ENCODE results near the gene PDCD2L.
"Not testable (repeated sequence)": the region's sequence is repeated elsewhere in the genome, so short reads cannot be mapped to it uniquely, and the experiment has no call there.

PDCD2L gene

GRCh38 chr19:34393031-34393430, 11.2 kb upstream of the PDCD2L start:
- no peak overlapping the region for H3K4me3 ChIP-seq (ENCODE audit: insufficient read depth, low read depth, low read length)
- WGBS, 2 experiments = 96 to 97% methylated on average over 11 of the region's 11 CpGs
- no peaks in the 10 kb centered on the region for H3K4me1 ChIP-seq (ENCODE audit: control insufficient read depth, insufficient read depth, low read length)
- H3K27ac ChIP-seq (ENCODE audit: insufficient read depth, low read depth, low read length, poor library complexity, severe bottlenecking) = no peak overlapping the region
- no peaks in the 10 kb centered on the region for H3K27me3 ChIP-seq (ENCODE audit: control insufficient read depth, insufficient read depth, low read length, poor library complexity, severe bottlenecking)
- peaks cover 42% of the 10 kb centered on the region for H3K36me3 ChIP-seq (ENCODE audit: control insufficient read depth, insufficient read depth, low read length)
- no peaks in the 10 kb centered on the region for H3K9me3 ChIP-seq (ENCODE audit: control insufficient read depth, low read length)

- peaks cover 42% of the 10 kb centered on the region for H3K36me3 ChIP-seq (ENCODE audit: control insufficient read depth, insufficient read depth, low read length)
- H3K4me3 ChIP-seq (ENCODE audit: insufficient read depth, low read depth, low read length) = no peak overlapping the region
- H3K4me1 ChIP-seq (ENCODE audit: control insufficient read depth, insufficient read depth, low read length) = no peaks in the 10 kb centered on the region
- H3K9me3 ChIP-seq (ENCODE audit: control insufficient read depth, low read length) = no peaks in the 10 kb centered on the region
- 95 to 96% methylated on average over 14 of the region's 14 CpGs for WGBS, 2 experiments
- H3K27ac ChIP-seq (ENCODE audit: insufficient read depth, low read depth, low read length, poor library complexity, severe bottlenecking) = no peak overlapping the region
- no peaks in the 10 kb centered on the region for H3K27me3 ChIP-seq (ENCODE audit: control insufficient read depth, insufficient read depth, low read length, poor library complexity, severe bottlenecking)
These were observed 10.6 kb upstream of the PDCD2L start for GRCh38 chr19:34393629-34394028.

GRCh38 chr19:34397853-34398252, 6.3 kb upstream of the PDCD2L start:
- WGBS, 2 experiments = 100% methylated on average over 1 of the region's 1 CpG; no CpG with 5 or more reads in 1 of the 2 experiments
- H3K4me1 ChIP-seq (ENCODE audit: control insufficient read depth, insufficient read depth, low read length) = no peaks in the 10 kb centered on the region
- no peak overlapping the region for H3K27ac ChIP-seq (ENCODE audit: insufficient read depth, low read depth, low read length, poor library complexity, severe bottlenecking)
- H3K36me3 ChIP-seq (ENCODE audit: control insufficient read depth, insufficient read depth, low read length) = peaks cover 23% of the 10 kb centered on the region
- H3K9me3 ChIP-seq (ENCODE audit: control insufficient read depth, low read length) = no peaks in the 10 kb centered on the region
- H3K27me3 ChIP-seq (ENCODE audit: control insufficient read depth, insufficient read depth, low read length, poor library complexity, severe bottlenecking) = no peaks in the 10 kb centered on the region
- no peak overlapping the region for H3K4me3 ChIP-seq (ENCODE audit: insufficient read depth, low read depth, low read length)

GRCh38 chr19:34399886-34400285, 4.3 kb upstream of the PDCD2L start:
- Histone ChIP-seq H3K9me3 (ENCODE audit: control insufficient read depth, low read length) (no peaks in the 10 kb centered on the region), H3K27ac (ENCODE audit: insufficient read depth, low read depth, low read length, poor library complexity, severe bottlenecking) (no peak overlapping the region), H3K27me3 (ENCODE audit: control insufficient read depth, insufficient read depth, low read length, poor library complexity, severe bottlenecking) (no peaks in the 10 kb centered on the region), H3K36me3 (ENCODE audit: control insufficient read depth, insufficient read depth, low read length) (peaks cover 15% of the 10 kb centered on the region), H3K4me3 (ENCODE audit: insufficient read depth, low read depth, low read length) (no peak overlapping the region), H3K4me1 (ENCODE audit: control insufficient read depth, insufficient read depth, low read length) (no peaks in the 10 kb centered on the region)
- WGBS, 2 experiments = 95% methylated on average over 9 of the region's 9 CpGs

GRCh38 chr19:34400844-34401243, 3.4 kb upstream of the PDCD2L start:
- peaks cover 12% of the 10 kb centered on the region for H3K36me3 ChIP-seq (ENCODE audit: control insufficient read depth, insufficient read depth, low read length)
- not testable (repeated sequence) for H3K27ac ChIP-seq (ENCODE audit: insufficient read depth, low read depth, low read length, poor library complexity, severe bottlenecking); H3K4me1 ChIP-seq (ENCODE audit: control insufficient read depth, insufficient read depth, low read length); H3K9me3 ChIP-seq (ENCODE audit: control insufficient read depth, low read length); H3K27me3 ChIP-seq (ENCODE audit: control insufficient read depth, insufficient read depth, low read length, poor library complexity, severe bottlenecking); H3K4me3 ChIP-seq (ENCODE audit: insufficient read depth, low read depth, low read length)
- 94 to 98% methylated on average over 5 to 8 of the region's 8 CpGs for WGBS, 2 experiments

GRCh38 chr19:34402074-34402600, 2.1 kb upstream of the PDCD2L start:
- 89 to 92% methylated on average over 8 of the region's 8 CpGs for WGBS, 2 experiments
- Histone ChIP-seq H3K27ac (ENCODE audit: insufficient read depth, low read depth, low read length, poor library complexity, severe bottlenecking) (no peak overlapping the region), H3K4me1 (ENCODE audit: control insufficient read depth, insufficient read depth, low read length) (no peaks in the 10 kb centered on the region), H3K27me3 (ENCODE audit: control insufficient read depth, insufficient read depth, low read length, poor library complexity, severe bottlenecking) (no peaks in the 10 kb centered on the region), H3K36me3 (ENCODE audit: control insufficient read depth, insufficient read depth, low read length) (peaks cover 5% of the 10 kb centered on the region), H3K9me3 (ENCODE audit: control insufficient read depth, low read length) (no peaks in the 10 kb centered on the region), H3K4me3 (ENCODE audit: insufficient read depth, low read depth, low read length) (no peak overlapping the region)

GRCh38 chr19:34403784-34404108, 453 bp upstream of the PDCD2L start:
- Histone ChIP-seq H3K9me3 (ENCODE audit: control insufficient read depth, low read length) (no peaks in the 10 kb centered on the region), H3K36me3 (ENCODE audit: control insufficient read depth, insufficient read depth, low read length) (peaks cover 5% of the 10 kb centered on the region), H3K27me3 (ENCODE audit: control insufficient read depth, insufficient read depth, low read length, poor library complexity, severe bottlenecking) (no peaks in the 10 kb centered on the region), H3K4me1 (ENCODE audit: control insufficient read depth, insufficient read depth, low read length) (no peaks in the 10 kb centered on the region), H3K27ac (ENCODE audit: insufficient read depth, low read depth, low read length, poor library complexity, severe bottlenecking) (no peak overlapping the region), H3K4me3 (ENCODE audit: insufficient read depth, low read depth, low read length) (peak overlapping the region; percentile 97)
- WGBS, 2 experiments = 52 to 70% methylated on average over 5 of the region's 6 CpGs

GRCh38 chr19:34405892-34406660, 1.9 kb downstream of the PDCD2L start:
- Histone ChIP-seq H3K9me3 (ENCODE audit: control insufficient read depth, low read length) (no peaks in the 10 kb centered on the region), H3K4me3 (ENCODE audit: insufficient read depth, low read depth, low read length) (no peak overlapping the region), H3K36me3 (ENCODE audit: control insufficient read depth, insufficient read depth, low read length) (peaks cover 4% of the 10 kb centered on the region), H3K27ac (ENCODE audit: insufficient read depth, low read depth, low read length, poor library complexity, severe bottlenecking) (no peak overlapping the region), H3K27me3 (ENCODE audit: control insufficient read depth, insufficient read depth, low read length, poor library complexity, severe bottlenecking) (no peaks in the 10 kb centered on the region), H3K4me1 (ENCODE audit: control insufficient read depth, insufficient read depth, low read length) (no peaks in the 10 kb centered on the region)
- 93% methylated on average over 13 of the region's 13 CpGs for WGBS, 2 experiments

- no peak overlapping the region for H3K4me3 ChIP-seq (ENCODE audit: insufficient read depth, low read depth, low read length)
These were observed 4.2 kb downstream of the PDCD2L start for GRCh38 chr19:34408411-34408810.

GRCh38 chr19:34409189-34410164, 5.3 kb downstream of the PDCD2L start:
- no peak overlapping the region for H3K4me3 ChIP-seq (ENCODE audit: insufficient read depth, low read depth, low read length)
- H3K27me3 ChIP-seq (ENCODE audit: control insufficient read depth, insufficient read depth, low read length, poor library complexity, severe bottlenecking) = no peaks in the 10 kb centered on the region
- no peaks in the 10 kb centered on the region for H3K9me3 ChIP-seq (ENCODE audit: control insufficient read depth, low read length)
- H3K36me3 ChIP-seq (ENCODE audit: control insufficient read depth, insufficient read depth, low read length) = peaks cover 5% of the 10 kb centered on the region
- H3K4me1 ChIP-seq (ENCODE audit: control insufficient read depth, insufficient read depth, low read length) = no peaks in the 10 kb centered on the region
- 95 to 96% methylated on average over 8 to 10 of the region's 10 CpGs for WGBS, 2 experiments
- no peak overlapping the region for H3K27ac ChIP-seq (ENCODE audit: insufficient read depth, low read depth, low read length, poor library complexity, severe bottlenecking)

More at GRCh38 chr19:34408411-34408810, 4.2 kb downstream of the PDCD2L start:
- Histone ChIP-seq H3K4me1 (ENCODE audit: control insufficient read depth, insufficient read depth, low read length) (no peaks in the 10 kb centered on the region), H3K27ac (ENCODE audit: insufficient read depth, low read depth, low read length, poor library complexity, severe bottlenecking) (no peak overlapping the region), H3K27me3 (ENCODE audit: control insufficient read depth, insufficient read depth, low read length, poor library complexity, severe bottlenecking) (no peaks in the 10 kb centered on the region), H3K36me3 (ENCODE audit: control insufficient read depth, insufficient read depth, low read length) (peaks cover 4% of the 10 kb centered on the region), H3K9me3 (ENCODE audit: control insufficient read depth, low read length) (no peaks in the 10 kb centered on the region)
- WGBS, 2 experiments = 92 to 93% methylated on average over 8 of the region's 8 CpGs

Data from ectodermal cell (in vitro differentiated cells).